Progenitor cell of endocrine pancreas (in vitro differentiated cells): ENCODE data around the gene AGPAT1. TPM values are rescaled to one million over a fixed set of nuclear protein-coding genes. Genes with fewer than 3 reads are reported as not detected.

Source experiments
- DNase-seq: peaks from one replicate; pipeline ENCODE4 v3.0.0; 2021; ENCODE audit warnings: low spot score; ENCODE audit not compliant: unreplicated experiment
- H3K27ac Mint-ChIP-seq: 2 replicates; pipeline ENCODE4 v1.8.0; 2021; ENCODE audit warnings: mild to moderate bottlenecking, moderate library complexity, mixed read lengths
- H3K27me3 Mint-ChIP-seq: 2 replicates; pipeline ENCODE4 v1.8.0; 2021; ENCODE audit warnings: mixed read lengths
- H3K36me3 Mint-ChIP-seq: 2 replicates; pipeline ENCODE4 v1.8.0; 2022; ENCODE audit warnings: mixed read lengths; ENCODE audit not compliant: insufficient read depth
- H3K4me1 Mint-ChIP-seq: 2 replicates; pipeline ENCODE4 v1.8.0; 2021; ENCODE audit warnings: low read depth, mixed read lengths
- H3K4me3 Mint-ChIP-seq: 2 replicates; pipeline ENCODE4 v1.8.0; 2021; ENCODE audit warnings: low read depth, mild to moderate bottlenecking, moderate library complexity, mixed read lengths
- H3K9me3 Mint-ChIP-seq: 2 replicates; pipeline ENCODE4 v1.8.0; 2021; ENCODE audit warnings: low read depth, mixed read lengths
- CTCF ChIP-seq: fragments of 200-600 bp; sonication (generic); IDR thresholded peaks from one replicate; pipeline ENCODE4 v1.5.0; 2021; ENCODE audit warnings: antibody characterized with exemption, mild to moderate bottlenecking; ENCODE audit not compliant: unreplicated experiment
- total RNA-seq: library from RNA; stranded (reverse); gene quantifications from 2 replicates; pipeline ENCODE4 v1.2.1, GENCODE V29; 2021

Gene AGPAT1
- total RNA-seq, 1 donor from 2014 or later = 102 TPM

GRCh38 chr6:32131439-32131948, 44.4 kb downstream of the AGPAT1 start:
- no peak for TF ChIP-seq CTCF
- no peak for DNase-seq
- Mint-ChIP-seq H3K27ac (no peak overlapping the region), H3K9me3 (no peaks in the 10 kb centered on the region), H3K36me3 (no peaks in the 10 kb centered on the region), H3K4me3 (peak overlapping the region; percentile 40), H3K4me1 (peaks cover 25% of the 10 kb centered on the region), H3K27me3 (peaks cover 6% of the 10 kb centered on the region)

- H3K4me1 Mint-ChIP-seq = peaks cover 27% of the 10 kb centered on the region
- H3K4me3 Mint-ChIP-seq = peak overlapping the region; percentile 92
- H3K9me3 Mint-ChIP-seq = no peaks in the 10 kb centered on the region
- H3K27ac Mint-ChIP-seq = peak overlapping the region; percentile 98
- H3K36me3 Mint-ChIP-seq = peaks cover 4% of the 10 kb centered on the region
- peaks cover 3% of the 10 kb centered on the region for H3K27me3 Mint-ChIP-seq
- TF ChIP-seq CTCF = no peak
- no peak for DNase-seq
Measured at GRCh38 chr6:32129297-32130088, 46.4 kb downstream of the AGPAT1 start.

GRCh38 chr6:32128751-32129296, 47.1 kb downstream of the AGPAT1 start:
- Mint-ChIP-seq H3K4me3 (peak overlapping the region; percentile 100), H3K27ac (peak overlapping the region; percentile 99), H3K27me3 (peaks cover 1% of the 10 kb centered on the region)

GRCh38 chr6:32127717-32128592, 47.9 kb downstream of the AGPAT1 start, which contains the start of gene ATF6B:
ATF6B (minus strand) TSS chr6:32128246; CDS start chr6:32128207, 39 bp downstream.
- DNase-seq = peak; percentile 86
- no peak for TF ChIP-seq CTCF
- Mint-ChIP-seq H3K4me3 (peak within 1 kb of the TSS; percentile 100), H3K36me3 (peaks cover 13% of the 10 kb centered on the region), H3K27ac (peak within 1 kb of the TSS; percentile 99), H3K4me1 (peaks cover 27% of the 10 kb centered on the region), H3K27me3 (no peaks in the 10 kb centered on the region), H3K9me3 (no peaks in the 10 kb centered on the region)

More at GRCh38 chr6:32128751-32129296, 47.1 kb downstream of the AGPAT1 start:
- DNase-seq = no peak
- Mint-ChIP-seq H3K4me1 (peaks cover 27% of the 10 kb centered on the region), H3K9me3 (no peaks in the 10 kb centered on the region), H3K36me3 (peaks cover 9% of the 10 kb centered on the region)
- TF ChIP-seq CTCF = no peak

- Mint-ChIP-seq H3K9me3 (no peaks in the 10 kb centered on the region), H3K27ac (peak overlapping the region; percentile 99)
- TF ChIP-seq CTCF = no peak
Measured at GRCh38 chr6:32127409-32127716, 48.5 kb downstream of the AGPAT1 start.

More at GRCh38 chr6:32127409-32127716, 48.5 kb downstream of the AGPAT1 start:
- Mint-ChIP-seq H3K36me3 (peaks cover 16% of the 10 kb centered on the region), H3K4me1 (peaks cover 27% of the 10 kb centered on the region), H3K27me3 (no peaks in the 10 kb centered on the region), H3K4me3 (peak overlapping the region; percentile 100)
- DNase-seq = no peak
